Non-pigmented ciliary epithelial cell (primary cell): ENCODE results near the gene AKAP13.
"Not testable (repeated sequence)": the region's sequence is repeated elsewhere in the genome, so short reads cannot be mapped to it uniquely, and the experiment has no call there.

ENCODE experiments used
- DNase-seq: peaks from one replicate; pipeline ENCODE4 v3.0.0-alpha.2; 2010; ENCODE audit warnings: low read depth

The AKAP13 gene, protein sequence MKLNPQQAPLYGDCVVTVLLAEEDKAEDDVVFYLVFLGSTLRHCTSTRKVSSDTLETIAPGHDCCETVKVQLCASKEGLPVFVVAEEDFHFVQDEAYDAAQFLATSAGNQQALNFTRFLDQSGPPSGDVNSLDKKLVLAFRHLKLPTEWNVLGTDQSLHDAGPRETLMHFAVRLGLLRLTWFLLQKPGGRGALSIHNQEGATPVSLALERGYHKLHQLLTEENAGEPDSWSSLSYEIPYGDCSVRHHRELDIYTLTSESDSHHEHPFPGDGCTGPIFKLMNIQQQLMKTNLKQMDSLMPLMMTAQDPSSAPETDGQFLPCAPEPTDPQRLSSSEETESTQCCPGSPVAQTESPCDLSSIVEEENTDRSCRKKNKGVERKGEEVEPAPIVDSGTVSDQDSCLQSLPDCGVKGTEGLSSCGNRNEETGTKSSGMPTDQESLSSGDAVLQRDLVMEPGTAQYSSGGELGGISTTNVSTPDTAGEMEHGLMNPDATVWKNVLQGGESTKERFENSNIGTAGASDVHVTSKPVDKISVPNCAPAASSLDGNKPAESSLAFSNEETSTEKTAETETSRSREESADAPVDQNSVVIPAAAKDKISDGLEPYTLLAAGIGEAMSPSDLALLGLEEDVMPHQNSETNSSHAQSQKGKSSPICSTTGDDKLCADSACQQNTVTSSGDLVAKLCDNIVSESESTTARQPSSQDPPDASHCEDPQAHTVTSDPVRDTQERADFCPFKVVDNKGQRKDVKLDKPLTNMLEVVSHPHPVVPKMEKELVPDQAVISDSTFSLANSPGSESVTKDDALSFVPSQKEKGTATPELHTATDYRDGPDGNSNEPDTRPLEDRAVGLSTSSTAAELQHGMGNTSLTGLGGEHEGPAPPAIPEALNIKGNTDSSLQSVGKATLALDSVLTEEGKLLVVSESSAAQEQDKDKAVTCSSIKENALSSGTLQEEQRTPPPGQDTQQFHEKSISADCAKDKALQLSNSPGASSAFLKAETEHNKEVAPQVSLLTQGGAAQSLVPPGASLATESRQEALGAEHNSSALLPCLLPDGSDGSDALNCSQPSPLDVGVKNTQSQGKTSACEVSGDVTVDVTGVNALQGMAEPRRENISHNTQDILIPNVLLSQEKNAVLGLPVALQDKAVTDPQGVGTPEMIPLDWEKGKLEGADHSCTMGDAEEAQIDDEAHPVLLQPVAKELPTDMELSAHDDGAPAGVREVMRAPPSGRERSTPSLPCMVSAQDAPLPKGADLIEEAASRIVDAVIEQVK (N-terminal part only)

DNA sequence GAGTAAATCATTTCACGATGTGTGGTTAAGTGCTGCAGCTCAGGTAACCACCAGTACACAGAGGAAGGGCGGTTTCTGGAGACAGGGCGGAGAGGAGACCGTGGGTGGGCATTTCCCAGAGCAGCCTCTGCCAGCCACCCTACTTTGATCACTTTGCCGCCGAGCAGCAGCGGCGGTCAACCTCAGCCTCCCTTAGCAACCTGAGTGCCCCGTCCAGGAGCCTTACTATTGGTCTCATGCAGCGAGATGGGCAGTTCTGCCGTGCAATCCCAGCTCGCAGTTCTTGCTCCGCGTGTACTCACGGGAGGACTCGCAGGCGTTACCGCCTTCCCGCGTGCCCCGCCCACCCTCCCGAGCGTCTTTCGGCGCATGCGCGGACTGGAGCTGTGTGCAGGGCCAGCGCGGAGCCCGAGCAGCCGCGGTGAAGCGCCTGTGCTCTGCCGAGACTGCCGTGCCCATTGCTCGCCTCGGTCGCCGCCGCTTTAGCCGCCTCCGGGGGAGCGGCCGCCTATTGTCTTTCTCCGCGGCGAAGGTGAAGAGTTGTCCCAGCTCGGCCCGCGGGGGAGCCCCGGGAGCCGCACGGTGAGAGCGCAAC lies at the start of gene AKAP13:
AKAP13 (plus strand) TSS at position 387 of the 595 bp plus-strand sequence. CDS start 105,118 bp downstream, outside the sequence.
- peak; percentile 99 for DNase-seq

DNA sequence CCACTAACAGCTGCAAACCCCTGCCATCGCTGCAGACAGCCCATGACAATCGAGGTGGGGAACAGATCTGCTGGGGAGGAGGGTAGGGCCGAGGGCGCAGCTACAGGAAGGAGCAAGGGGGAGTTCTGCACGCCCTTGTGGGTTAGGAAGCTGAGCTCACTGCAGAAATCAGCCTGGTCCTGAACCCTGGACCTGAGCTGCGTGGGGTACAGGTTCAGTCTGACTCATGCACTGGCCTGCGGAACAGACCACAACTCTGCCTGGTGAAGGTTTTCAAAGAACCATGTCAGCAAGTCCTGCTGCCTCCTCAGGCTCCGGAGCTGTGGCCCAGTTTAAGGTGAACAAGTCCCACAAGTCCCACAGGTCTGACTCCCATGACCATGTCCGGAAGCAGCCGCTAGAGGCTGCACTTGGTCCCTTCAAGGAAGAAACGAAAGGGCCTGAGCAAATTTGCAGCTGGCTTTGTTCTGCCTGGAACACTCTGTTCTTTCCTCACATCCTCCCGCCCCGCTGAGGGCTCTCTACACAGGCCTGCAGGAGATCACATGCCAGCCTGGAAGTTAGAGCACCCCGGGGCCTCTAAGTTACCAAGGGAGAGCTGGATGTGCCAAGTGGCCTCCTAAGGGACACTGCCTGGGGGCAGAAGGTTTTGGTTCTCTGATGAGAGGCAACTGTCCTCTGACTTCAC lies 49.4 kb upstream of the AKAP13 start:
- no peak for DNase-seq

DNA sequence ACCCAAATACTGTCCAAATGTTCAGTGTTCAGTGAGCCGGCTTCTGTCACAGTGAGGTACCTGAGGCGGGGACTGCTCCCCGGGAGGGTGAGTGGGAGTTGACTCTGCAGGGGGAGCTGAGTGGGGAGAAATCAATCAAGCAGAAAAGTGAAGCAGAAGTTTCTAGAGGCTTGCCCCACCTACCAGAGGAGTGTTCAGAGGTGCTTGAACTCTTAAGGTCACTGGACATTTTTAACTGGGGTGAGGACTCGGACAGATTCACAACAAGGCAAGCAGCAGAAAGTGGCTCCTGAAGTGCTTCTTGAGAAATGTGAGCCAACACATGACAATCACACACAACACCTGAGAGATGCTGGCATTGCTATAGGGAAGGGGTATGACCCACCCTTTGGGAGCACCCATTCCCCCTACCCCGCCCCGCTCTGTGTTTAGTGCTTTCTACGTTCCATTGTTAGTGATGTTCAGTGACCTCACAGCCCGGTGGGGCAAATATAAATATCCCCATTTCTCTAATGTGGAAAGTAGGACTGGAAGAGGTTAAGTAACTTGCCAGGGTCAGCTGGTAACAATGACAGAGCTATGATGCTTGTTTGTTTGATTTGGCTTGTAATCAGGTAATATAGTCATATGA lies 48.6 kb upstream of the AKAP13 start:
- DNase-seq = no peak

DNA sequence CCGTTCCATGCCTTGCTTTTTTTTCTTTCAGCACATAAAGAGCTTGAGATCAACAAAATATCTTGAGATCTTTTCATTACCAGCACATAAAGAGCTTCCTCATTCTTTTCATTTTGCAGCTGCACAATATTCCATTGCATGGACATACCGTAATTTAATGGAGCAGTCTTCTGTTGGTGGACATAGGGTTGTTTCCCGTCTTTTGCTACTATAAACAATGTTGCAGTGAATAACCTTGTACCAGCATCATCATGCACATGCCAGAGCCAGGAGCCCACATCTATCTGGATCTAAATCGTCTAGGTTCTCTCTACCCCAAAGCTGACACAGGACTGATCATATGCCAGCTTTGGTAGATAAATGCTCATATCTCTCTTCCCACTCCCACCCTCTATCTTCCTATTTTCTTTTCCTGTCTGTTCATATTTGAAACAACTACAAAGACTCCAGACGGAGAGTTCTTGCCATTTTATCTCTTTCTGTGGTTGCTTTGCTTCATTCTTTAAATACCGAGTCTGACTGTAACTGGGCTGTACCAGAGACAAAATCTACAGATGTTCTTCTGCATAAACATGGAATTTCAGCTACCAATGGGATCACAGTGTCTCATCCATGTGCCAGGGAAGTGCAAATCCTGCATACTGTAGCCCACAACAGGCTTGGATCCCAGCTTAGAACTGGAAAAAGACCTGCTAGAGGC lies 47.1 kb upstream of the AKAP13 start:
- no peak for DNase-seq

DNA sequence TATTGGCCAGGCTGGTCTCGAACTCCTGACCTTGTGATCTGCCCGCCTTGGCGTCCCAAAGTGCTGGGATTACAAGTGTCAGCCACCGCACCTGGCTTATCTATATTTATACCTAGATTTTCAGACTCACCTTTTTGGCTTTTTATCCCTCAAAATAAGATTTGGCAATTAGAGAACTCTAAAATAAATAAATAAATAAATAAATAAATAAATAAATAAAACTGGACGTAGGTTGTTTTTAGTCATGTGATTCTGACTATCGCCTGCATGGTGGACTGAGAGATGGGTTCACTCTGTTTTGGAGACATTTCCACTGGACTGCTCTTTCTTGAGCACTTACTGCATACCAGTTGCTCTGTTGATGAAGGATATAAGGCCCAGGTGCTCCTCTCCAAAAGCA lies 46.2 kb upstream of the AKAP13 start:
- no peak for DNase-seq

DNA sequence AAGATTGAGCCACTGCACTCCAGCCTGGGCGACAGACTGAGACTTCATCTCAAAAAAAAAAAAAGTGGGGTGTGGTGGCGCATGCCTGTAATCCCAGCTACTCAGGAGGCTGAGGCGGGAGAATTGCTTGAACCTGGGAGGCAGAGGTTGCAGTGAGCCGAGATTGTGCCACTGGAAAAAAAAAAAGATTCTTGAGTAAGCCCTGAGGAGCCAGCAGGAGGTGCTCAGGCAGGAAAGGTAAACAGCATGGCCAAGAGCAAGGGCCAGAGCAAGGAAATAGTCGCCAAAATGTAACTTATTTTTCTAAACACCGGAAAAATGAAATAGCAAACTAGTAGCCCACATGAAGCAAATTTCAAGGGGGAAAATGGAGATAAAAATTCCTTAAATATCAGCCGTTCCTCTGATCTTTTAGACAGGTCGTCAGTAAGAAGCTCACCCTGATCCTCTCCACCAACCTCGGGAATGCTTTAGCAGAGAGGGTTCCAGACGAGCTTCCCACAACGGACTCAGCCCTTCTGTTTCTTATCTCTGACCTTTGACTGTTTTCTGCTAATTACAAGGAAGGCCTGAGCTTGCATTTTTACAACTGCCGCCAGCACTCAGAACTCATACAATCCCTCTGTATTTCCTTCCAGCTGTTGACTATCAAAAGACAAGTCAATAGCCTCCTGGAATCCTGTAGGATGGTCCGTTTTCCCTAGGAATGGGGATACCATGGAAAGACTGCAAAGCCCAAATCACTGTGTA lies 45.0 kb upstream of the AKAP13 start:
- no peak for DNase-seq

DNA sequence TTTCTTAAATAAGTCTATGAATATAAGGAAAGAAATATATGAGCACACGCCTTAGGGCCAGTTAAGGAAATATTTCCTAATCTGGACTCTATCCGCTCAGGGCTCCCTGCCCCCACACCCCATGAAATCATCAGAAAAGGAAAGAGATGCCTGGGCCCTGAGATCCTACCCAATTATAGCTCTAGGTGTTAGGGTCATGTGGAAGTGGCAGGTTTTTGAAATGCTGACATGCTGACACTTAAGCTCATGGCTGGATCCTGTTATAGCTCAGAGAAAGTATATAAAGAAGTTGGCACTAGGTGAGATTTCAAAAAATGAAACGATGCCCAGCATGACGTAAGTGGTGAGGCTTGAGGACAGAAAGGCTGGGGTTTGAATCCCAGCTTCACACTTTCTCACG lies 43.5 kb upstream of the AKAP13 start:
- no peak for DNase-seq

DNA sequence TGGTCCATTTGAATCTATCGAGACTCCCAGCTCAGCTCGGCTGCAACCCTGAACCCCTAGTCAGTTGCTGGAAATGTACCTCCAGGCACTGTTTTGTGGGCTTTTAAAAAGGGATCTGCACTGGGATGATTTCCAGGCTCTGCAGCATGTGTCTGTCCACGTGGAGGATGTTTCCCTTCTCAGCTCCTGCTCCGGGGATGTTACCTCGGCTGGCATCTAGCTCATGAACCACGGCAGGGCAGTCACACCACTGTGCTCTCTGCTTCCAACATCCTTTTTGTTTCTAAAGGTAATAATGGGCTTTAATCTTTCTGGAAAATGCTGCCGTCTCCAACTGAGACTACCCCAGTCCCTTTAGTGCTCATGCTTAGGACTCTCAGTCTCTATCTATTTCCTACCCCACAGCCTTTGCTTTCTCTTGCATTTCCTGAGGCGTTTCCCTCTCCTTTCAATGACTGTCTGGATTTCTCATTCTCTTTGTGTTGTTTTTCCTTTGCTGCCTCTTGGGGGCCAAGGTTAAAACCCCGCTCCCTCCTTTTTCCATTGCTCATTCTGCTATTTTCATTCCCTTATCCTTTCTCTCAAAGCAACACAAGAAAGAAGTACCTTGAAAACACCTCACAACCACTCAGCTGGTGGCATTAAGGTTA lies 42.9 kb upstream of the AKAP13 start:
- DNase-seq = no peak

DNA sequence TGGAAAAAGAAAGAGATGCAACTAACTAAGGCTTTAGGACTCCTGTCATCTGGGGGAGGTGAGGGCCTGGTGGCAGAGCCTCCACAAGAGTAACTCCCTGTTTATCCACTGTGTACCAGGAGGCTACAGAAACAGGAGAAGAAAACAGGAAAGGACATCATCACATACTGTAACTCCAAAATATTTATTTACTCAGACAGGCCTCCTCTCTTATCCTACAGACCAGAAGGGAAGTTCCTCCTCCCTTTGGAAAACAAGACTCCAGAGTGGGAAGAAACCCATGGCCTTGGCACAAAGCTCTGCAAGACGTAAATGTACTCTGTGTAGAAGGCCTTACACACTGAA lies 40.1 kb upstream of the AKAP13 start:
- no peak for DNase-seq

DNA sequence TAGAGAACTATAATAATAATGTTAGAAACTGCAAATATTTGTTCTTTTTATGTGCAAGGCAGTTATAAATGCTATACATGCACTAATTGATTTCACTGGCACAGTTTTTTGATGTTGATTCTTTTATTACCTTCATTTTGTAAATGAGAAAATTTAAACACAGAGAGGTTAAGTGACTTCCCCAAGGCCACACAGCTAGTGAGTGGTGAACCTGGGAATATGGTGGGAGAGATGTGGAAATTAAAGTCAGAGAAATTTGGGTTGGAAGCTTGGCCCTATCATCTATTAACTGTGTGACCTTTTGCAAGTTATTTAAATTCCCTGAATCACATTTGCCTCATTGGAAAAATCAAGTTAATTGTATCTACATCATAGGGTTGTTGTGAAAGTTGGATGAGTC lies 39.6 kb upstream of the AKAP13 start:
- no peak for DNase-seq

DNA sequence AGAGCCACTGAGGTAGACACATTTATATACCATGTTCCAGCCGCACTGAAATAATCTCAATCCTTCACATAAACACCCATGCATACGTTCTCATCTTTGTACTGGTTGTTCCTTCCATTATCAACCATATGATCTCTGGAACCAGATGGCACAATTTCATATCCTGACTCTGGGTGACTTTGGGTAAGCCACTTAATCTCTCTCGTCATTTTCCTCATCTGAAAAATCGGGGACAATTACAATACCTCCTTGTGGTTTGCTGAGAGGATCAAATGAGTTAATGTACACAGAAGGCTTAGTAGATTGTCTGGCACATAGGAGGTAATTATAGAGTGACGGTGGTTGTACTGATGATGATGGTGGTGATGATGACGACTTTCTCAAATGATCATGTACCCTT lies 38.2 kb upstream of the AKAP13 start:
- not testable (repeated sequence) for DNase-seq

DNA sequence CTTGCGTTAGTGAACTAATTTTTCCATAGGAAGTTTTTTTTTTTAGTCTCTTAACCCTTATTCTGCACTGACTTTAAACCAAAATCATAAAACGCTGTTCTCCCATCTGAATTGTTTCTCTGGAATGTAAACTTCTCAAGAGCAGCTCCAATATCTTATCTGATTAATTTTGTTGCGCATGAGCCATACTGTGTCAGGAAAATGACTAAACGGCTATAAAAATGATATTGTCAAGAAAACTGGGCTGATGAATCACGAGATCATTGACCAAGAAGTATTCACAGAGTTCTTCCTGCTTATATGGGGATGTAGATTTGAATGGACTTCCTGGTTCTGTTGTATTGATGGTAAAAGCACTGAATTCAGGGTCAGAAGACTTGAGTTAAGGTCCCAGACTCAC lies 37.0 kb upstream of the AKAP13 start:
- peak; percentile 83 for DNase-seq

DNA sequence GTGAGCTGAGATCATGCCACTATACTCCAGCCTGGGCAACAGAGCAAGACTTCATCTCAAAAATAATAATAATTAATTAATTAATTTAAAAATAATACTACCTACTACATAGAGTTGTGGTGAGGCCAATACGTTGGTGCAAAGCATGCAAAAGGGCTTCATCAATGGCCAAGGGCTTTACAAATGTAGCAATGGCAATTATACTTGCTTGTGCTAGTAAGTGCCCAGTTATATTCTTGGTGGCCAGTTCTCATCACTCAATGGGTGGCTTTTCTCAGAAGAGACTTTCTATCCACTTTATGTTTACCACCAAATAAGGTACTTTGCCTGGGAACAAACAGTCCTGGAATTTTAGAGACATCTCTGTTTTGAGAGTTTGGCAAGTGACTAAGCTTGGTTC lies 36.2 kb upstream of the AKAP13 start:
- not testable (repeated sequence) for DNase-seq

DNA sequence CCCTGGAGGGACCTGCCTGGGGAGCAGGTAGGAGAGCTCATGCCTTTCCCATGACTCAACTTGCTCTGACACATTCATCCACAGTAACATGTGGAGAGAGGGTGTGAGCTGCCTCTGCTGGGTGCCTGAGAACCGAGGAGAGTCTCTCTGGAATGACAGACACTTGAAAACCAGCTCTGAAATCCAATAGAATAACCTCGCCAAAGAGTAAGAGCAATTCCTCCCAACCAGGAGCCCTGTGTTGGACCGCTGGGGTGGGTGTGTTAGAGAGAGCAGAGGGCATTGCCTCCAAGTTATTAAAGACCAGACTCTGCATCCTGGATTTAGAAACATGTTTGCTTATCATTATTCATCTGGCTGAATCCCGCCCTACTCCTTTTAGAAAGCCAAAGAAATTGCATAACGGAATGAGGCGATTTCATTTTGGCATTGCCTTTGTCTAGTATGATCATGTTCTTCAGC lies 35.7 kb upstream of the AKAP13 start:
- DNase-seq = not testable (repeated sequence)

DNA sequence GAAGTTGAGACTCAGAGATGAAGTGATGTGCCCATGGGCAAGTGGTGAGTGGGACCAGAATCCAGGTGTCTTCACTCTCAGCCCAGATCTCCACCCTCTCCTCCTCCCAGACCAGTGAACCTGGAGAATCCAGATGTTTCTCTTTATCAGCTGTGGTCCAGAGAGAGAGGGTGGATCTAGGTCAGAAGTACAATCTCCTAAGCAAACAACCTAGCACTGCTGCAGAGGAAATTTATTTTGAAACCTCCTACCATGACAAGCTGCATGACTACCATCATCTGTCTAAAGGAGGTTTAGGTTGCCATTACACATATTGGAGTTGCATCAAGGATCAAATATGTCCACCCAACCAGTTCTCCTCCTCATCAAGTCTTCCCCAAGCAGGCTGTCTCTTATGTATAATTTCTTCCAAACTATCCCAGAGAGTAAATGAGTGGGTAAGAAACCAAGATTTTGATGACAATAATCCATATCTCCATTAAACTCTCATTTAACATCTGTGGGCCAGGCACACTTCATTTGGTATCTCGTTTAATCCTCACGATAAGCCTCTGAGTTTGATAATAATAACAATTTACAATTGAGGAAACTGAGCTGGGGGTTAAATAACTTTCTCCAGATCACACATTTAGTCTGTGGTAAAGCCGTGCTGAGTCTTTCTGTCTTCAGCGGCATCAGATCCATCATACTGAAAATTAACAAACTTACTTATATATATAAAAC lies 35.0 kb upstream of the AKAP13 start:
- not testable (repeated sequence) for DNase-seq

DNA sequence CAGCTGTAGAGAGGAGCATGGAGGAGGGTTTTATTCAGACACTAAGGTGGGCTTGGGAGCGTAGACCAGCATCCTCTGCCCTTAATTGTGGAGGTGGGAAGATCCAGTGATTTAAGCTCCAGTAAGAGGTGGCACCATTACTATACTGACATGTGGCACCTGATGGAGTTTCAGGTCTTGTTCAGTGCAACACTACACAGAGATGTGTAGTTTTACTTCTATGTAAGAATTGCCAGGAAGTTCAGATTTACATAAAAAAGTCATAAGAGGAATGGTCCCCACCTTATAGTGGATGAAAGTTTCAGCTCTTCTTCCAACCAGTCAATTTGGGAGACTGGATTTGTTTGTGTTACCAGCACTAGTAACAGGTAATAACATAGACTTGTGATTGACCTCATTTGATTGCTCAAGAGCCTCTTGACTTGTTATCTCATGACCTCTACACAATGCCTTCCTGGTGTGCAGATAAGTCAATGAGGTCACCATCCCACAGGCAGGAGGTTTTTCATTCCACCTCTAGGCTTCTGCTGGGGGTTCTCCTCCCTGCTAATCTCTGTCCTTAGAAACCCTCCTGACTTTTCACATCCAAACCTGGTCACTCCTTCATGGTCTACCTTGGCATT lies 33.8 kb upstream of the AKAP13 start:
- DNase-seq = not testable (repeated sequence)

DNA sequence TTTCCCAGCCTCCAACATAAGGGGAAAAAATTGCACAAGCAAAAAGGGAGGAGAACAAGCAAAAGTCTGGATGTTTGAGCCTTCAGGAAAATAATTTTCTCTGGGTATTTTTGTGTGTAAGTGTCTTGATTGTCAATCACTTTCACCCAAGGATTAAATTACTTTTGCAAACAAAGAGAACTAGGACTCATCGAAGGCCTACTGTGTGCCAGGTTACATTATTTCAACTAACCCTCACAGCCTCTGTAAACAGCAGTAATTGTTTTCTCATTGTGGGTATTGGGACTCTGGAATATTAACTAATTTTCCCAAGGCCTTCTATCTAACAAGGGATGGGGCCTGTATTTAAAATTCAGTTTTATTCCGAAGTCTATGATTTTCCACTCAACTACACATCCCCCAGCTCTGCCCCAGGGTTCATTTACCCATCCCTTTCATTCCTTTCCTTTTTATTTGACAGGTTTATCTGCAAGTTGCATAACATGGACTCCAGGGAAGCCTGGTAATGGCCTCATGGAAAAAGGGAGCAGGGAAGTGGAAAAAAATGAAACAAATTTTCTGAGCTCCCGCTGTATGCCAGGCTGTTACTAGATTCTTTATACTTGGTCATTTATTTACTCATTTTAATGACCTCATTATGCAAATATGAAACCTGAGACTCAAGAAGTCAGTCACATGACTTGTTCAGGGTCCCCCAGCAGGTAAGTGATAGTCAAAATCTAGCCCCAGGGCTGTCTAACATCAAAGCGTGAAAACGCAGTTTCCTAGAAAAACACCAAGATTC lies 32.9 kb upstream of the AKAP13 start:
- not testable (repeated sequence) for DNase-seq
